LNCaP clone FGC (cell line): Measurements from ENCODE around the gene SAMD4A.

Source experiments
- DNase-seq: peaks from one replicate; pipeline ENCODE4 v3.0.0-alpha.2; 2011; ENCODE audit warnings: low read depth
- H3K4me3 ChIP-seq: 2 replicates; pipeline ENCODE4 v1.5.1; 2011; ENCODE audit warnings: mild to moderate bottlenecking, low read depth, low read length, control low read depth
- TF ChIP-seq, protein P1 (sequence below): IDR thresholded peaks from 2 replicates; pipeline ENCODE4 v1.5.1; 2012; ENCODE audit warnings: mild to moderate bottlenecking; ENCODE audit not compliant: control insufficient read depth, insufficient read depth; ENCODE audit errors: extremely low read depth

The SAMD4A gene

DNA sequence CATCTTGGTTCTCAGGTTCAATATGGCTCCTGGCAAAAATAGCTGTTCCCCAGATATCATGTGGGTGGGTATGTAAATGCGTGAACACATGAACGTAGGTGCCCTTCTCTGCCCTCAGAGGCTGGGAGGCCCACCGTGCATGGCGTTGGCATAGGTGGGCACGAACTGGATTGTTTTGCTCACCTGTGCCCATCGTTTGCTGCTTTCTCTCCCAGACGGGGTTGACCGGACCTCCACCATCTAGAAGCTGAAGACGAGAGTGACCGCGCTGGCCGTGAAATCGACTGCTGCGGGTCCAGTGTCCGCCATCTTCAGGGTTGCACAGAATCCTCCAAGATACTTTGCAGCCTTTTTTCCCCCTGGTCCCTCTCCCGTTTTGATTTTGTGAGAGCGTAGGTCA lies 221.8 kb downstream of the SAMD4A start:
- TF ChIP-seq, protein P1, sequence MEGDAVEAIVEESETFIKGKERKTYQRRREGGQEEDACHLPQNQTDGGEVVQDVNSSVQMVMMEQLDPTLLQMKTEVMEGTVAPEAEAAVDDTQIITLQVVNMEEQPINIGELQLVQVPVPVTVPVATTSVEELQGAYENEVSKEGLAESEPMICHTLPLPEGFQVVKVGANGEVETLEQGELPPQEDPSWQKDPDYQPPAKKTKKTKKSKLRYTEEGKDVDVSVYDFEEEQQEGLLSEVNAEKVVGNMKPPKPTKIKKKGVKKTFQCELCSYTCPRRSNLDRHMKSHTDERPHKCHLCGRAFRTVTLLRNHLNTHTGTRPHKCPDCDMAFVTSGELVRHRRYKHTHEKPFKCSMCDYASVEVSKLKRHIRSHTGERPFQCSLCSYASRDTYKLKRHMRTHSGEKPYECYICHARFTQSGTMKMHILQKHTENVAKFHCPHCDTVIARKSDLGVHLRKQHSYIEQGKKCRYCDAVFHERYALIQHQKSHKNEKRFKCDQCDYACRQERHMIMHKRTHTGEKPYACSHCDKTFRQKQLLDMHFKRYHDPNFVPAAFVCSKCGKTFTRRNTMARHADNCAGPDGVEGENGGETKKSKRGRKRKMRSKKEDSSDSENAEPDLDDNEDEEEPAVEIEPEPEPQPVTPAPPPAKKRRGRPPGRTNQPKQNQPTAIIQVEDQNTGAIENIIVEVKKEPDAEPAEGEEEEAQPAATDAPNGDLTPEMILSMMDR = no peak
- no peak overlapping the region for H3K4me3 ChIP-seq
- DNase-seq = no peak

DNA sequence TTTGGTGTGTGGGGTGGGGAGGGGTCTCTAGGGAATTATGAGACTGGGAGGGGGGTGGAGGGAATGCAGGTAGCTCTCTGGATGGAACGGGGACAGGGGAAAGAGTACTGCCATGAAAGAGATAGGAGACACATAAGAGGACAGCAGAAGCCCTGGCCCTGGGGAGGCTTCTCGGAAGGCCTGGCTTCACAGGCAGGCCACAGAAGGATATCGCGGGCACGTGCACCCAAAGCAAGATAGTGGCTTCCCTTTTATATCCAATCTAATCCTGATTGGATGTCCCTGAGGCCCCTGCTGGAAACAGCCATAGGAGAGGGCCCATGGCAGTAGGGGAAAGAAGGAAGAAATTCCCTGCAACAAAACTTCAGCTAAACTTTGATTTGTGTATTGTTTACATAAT lies 222.2 kb downstream of the SAMD4A start:
- TF ChIP-seq, protein P1 = no peak
- no peak for DNase-seq
- no peak overlapping the region for H3K4me3 ChIP-seq

DNA sequence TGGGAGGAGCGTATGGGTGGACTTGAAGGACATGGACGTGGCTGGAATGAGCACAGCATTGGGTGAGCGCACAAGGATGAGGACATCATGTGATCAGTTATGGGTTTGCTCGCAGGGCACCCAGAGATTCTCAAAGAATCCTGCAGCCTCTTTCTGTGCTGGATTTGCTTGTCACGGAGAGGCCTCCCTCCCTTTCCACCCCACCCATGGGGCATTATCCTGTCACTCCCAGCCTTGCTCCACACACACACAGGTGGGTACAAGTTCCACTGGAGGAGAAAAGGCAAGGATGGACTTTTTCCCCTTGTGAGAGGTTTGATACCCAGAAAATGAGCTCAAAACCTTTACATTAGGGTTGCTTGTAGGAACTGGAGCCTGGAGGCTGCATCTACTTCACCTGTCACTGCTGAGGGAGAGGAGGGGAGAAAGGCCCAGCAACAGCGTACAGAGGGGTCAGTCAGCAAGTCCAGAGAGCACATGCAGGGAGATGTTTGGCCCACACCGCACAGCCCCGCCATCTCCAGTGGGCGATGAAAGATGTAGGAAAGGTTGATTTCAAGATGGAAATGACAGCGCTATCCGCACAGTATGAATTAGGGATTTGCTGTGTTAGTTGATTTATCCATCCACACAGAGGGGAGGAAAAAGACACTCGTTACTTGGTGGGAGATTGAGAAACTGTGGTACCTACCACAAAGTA lies 223.0 kb downstream of the SAMD4A start:
- no peak overlapping the region for H3K4me3 ChIP-seq
- no peak for DNase-seq
- TF ChIP-seq, protein P1 = no peak

DNA sequence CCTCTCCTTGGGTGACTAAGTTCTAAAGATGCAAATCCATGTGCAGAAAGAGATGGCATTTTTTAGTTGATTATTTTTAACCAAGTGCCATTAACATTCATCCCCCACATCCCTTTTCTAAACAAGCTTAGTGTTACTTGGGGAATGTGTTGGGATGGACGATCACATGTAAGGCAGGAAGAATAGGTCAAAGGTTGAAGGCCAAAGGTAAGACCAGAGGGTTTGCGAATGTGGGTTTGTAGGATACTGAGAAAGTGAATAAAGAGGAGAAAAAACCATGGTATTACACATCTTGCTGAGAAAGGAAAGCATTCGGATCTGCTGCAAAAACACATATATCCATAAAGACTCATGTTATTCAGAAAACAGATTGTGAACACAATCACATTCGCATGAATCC lies 224.1 kb downstream of the SAMD4A start:
- DNase-seq = no peak
- TF ChIP-seq, protein P1 = no peak
- H3K4me3 ChIP-seq = no peak overlapping the region

DNA sequence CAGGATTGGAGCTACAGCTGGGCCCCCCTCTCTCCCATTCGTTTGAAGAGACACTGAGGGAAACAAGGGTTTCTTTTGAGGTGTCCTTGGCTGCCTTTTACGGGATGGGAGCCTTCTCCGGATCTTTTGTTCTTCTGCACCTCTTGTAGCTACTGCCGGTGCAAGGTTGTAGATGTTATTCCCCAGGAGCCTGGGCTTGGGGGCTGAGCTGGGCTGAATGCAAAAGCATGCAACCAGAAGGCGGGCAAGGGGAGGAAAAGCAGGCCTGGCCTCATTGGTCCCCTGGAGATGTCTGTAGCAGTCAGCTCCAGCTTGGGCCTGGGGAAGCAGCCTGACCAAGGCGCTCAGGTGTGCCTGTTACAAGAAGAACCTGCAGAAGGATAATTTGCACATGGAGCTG lies 225.4 kb downstream of the SAMD4A start:
- no peak overlapping the region for H3K4me3 ChIP-seq
- TF ChIP-seq, protein P1 = no peak
- DNase-seq = no peak

DNA sequence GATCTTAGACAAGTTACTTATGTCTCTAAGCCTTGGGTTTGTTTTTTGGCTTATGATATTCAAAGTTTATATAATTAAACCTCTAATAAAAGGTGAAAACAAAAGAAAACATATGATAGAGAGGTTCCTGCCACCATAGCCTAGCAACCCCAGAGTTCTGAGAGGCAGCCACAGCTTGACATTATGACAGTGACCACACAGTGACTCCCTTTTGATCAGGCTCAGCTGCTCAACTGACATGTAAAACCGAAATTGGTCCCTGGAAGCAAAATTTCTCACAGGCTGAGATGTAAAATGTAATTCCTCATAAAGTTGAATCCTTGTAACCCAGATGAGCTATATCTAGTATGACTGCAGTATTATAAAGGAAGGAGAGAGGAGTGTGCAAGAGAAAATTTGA lies 227.2 kb downstream of the SAMD4A start:
- no peak for DNase-seq
- TF ChIP-seq, protein P1 = no peak
- no peak overlapping the region for H3K4me3 ChIP-seq

DNA sequence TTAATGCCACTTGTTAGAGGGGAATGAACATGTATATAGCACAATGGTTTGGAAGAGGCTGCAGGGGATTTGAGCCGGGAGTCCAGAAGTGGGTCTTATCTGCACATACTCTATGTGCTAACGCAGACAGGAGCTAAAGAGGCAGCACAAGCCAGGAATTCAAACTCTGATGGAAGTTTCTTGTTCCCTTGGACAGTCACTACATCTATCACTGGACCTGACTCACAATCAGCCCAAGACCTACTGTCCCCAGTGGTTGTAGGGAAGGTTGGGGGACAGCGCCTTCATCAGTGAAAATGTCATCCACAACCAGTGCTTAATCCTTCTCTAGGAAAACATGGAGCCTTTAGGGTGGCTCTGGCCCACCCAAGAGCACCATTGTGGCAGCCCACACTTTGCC lies 227.9 kb downstream of the SAMD4A start:
- no peak overlapping the region for H3K4me3 ChIP-seq
- no peak for DNase-seq
- TF ChIP-seq, protein P1 = no peak
